CD4-positive, alpha-beta T cell treated with Interleukin-21 for 1 hour (primary cell): ENCODE results near the gene TMEM45B.
"Not testable (repeated sequence)": the region's sequence is repeated elsewhere in the genome, so short reads cannot be mapped to it uniquely, and the experiment has no call there.

Experiments
- DNase-seq: peaks from one replicate; pipeline ENCODE4 v3.0.0-alpha.2; 2020

The TMEM45B gene

DNA sequence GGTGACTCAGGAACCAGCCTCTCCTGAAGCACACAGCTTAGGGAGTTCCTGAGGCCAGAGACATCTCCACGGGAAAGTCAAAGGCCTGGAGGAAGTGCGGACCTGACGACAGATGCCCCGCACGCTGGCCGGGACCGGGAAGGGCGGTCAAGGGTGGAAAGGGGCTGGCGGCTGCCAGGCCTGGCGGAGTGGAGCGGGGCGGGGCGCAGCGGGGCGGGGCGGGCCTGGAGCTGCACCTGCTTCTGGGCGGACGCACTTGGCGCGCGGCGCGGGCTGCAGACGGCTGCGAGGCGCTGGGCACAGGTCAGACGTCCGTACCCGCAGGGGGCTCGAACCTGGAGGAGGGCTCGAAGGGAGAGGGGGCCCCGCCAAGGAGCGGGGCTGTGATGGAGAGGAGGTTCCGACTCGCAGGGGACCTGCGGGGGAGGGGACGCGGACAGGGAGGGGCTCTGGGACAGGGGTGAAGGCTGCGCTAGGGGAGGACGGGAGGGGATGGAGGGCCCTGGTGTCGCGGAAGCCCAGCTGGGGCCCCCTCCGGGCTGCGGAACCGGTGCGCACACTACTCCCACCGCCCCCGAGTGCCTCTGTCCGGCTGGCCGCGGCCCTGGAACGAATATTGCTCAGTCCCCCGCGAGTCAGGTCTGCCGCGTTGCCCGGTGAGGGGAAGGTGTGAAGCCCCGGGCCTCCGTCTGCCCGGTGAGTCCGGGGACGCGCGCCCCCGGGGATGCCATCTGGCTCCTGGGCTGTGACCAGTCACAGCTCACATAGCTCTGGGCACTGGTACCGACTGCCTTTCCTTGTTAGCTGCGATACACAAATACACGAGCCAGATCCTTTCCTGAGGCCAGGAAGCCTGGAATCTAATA is at the start of gene TMEM45B:
TSS of gene TMEM45B (plus strand) at position 253 of the 866 bp plus-strand sequence. CDS start 36,635 bp downstream, outside the sequence.
- DNase-seq, result peak; percentile 18

DNA sequence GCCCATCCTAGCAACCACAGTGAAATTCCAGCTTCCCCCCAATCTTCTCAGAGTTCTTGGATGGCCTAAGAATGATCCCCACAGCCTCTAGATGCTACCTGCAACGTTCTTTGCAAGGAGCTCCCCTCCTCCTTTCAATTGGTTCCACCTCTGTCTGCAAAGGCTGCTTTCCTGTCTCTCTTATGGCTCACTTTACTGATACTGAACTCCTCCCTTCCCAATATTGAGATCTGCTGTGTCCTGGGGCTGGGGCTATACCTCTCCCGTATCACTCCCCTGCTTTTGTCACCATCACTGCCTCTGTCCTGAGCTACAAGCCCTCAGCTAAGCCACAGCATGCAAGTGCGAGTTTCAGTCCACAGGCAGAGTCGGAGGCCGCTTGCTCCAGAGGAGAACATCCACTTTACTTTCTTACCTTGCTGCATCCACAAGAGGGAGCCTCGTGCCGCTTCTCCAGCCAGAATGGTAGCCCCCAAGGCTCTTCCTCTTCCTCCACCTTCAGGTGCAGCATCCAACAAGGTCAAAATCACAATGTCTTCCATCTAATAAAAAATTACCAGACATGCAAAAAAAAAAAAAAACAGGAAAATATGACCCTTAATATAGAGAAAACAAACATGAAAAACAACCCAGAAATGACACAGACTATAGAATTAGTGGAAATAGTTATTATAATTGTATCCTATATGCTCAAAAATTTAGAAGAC is 48.6 kb upstream of the TMEM45B start:
- peak; percentile 15 for DNase-seq

DNA sequence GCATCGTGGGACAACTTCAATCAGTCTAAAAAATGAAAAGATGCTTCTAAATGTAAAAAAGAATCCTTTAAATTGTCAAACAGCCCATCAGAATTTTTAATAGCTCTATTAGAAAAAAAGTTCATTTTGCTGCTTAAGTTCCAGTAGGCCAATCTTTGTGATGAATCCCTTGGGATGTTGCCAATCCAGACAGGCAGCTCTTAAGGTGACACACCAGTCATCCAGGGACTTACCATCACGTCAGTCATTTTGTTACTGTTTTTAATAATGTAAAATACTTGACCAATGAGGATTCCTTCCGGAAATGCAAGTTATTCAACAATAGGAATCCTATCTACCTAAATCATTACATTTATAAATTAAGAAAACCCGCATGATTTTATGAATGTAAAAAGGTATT is 47.8 kb upstream of the TMEM45B start:
- no peak for DNase-seq

DNA sequence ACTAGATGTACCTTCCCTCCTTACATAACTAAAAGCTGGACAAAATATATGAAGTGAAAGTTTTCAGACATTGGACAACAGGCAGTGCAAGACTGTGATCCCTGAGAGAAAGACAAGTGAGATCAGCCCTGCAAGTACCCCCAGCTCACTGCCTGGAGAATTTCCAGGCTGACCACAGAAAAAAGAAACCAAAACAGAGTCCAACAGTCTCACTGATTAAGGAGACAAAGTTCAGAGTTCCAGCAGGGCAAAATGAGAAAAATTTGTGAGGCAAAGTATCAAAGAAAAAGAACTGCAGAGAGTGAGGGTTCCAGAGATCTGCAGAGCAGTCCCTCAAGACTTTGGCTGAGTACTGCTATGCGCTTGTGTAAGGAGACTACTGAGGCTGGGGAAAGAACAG is 47.3 kb upstream of the TMEM45B start:
- DNase-seq, result no peak

DNA sequence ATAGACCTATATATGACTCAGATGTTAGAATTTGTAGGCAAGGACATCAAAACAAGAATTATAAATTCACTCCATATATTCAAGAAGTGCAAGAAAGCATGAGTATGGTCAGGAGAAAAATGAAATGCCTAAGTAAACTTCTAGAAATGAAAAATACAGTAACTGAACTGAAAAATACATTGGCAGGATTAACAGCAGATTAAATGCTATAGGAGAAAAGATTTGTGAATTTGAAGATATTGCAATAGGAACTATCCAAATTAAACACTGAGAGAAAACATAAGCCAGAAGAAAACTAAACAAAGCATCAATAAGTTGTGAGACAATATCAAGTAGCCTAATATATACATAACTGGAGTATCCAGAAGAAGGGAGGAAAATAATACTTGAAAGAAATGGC is 46.6 kb upstream of the TMEM45B start:
- DNase-seq, result no peak

DNA sequence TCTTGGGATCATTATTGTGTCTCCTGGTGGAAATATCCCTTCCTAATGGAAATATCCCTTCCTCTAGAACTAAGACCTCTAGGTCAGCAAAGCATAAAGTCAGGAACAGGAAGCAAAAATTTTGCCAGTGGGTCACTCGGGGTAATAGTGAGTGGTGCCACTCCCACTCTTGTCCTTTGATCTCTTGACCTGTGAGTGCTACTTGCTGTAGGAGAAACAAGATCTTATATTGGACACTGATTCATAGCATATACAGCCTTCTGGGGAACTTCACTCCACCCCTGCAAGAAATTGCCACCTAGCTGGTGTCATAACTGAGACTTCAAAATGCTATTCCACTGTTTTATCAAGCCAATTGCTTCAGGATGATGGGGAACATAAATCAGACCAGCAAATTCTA is 44.7 kb upstream of the TMEM45B start:
- DNase-seq, result no peak

DNA sequence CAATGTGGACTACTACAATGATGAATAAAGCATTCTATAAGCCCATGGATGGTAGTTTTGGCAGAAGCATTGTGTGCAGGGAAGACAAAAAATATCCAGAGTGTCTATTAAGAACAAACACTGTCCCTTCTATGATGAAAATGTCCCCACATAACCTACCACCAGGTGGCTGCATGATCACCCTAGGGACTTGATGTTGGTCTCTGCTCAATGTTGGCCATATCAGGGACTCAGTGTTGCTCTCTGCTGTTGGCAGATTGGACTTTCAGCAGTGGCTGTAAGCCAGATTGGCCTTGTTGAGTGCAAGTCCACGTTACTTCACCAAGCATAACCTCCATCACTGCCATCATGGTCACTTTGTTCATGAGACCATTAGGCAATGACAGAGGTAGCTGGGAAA is 44.2 kb upstream of the TMEM45B start:
- not testable (repeated sequence) for DNase-seq

DNA sequence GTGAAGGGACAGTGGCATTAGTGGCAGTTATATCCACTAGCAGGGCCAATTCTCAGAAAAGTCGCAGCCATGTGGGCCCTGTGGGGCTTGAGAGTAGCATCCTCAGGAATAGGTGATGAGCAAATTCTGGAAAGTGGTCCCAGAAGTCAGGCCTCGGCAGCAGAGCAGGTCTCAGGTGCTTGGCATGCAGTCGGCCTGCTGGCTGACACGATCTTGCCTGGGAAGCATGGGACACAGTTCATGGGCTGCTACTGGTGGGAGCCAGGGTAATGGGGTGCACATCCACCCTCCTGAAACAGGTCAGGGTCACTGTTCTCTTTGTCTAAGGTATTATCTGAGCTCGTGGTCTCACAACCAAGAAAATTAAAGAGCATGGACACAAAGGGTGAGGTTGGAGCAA is 36.8 kb upstream of the TMEM45B start:
- no peak for DNase-seq

DNA sequence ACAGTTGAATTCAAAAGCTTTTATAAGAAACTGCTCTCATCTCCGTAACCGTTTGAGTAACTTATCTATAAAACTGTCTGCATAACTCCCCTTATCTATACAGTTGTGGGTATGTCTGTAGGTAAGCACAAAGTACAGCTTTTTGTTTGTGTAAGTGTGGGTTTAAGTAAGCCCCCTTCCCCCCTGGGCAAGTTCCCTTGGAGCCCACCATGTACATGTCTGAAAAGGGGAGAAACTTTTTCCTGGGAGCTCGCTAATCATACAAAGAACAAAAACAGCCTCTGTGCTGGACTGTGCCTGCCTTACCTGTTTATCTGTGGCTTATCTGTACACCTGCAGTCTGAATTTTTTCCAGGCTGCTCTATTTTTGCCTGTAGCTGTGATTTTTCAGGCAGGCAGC is 36.3 kb upstream of the TMEM45B start:
- DNase-seq, result no peak

DNA sequence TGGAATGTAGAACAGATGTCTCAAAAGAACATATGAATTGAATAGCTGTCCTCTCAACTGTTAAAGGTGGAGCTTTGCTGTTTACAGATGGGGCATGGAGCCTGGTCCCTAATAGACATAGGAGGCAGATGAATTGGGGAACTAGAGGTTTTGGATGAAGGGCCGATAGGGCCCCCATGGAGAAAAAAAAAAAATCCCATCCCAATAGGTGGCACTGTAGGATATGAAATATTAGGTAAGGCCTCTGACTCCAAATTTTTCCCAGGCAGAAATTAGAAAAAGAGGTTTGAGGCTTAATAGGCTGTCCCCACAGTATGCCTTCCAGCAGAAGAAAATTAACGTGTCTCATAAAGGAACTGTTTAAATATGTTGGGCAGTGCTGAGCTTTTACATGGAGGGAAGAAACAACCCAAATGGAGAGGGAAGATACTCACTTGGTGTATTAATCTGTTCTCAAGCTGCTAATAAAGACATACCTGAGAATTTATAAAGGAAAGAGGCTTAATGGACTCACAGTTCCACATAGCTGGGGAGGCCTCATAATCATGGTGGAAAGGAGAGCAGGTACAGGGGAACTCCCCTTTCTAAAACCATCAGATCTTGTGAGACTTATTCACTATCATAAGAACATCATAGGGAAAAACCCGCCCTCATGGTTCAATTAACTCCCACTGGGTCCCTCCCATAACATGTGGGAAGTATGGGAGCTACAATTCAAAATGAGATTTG is 30.1 kb upstream of the TMEM45B start:
- DNase-seq, result no peak

DNA sequence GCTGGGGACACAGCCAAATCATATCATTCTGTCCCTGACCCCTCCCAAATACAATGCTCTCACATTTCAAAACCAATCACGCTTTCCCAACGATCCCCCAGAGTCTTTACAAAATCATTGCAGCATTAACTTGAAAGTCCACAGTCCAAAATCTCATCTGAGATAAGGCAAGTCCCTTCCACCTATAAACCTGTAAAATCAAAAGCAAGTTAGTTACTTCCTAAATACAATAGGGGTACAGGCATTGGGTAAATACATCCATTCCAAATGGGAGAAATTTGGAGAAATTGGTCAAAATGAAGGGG is 29.6 kb upstream of the TMEM45B start:
- not testable (repeated sequence) for DNase-seq

DNA sequence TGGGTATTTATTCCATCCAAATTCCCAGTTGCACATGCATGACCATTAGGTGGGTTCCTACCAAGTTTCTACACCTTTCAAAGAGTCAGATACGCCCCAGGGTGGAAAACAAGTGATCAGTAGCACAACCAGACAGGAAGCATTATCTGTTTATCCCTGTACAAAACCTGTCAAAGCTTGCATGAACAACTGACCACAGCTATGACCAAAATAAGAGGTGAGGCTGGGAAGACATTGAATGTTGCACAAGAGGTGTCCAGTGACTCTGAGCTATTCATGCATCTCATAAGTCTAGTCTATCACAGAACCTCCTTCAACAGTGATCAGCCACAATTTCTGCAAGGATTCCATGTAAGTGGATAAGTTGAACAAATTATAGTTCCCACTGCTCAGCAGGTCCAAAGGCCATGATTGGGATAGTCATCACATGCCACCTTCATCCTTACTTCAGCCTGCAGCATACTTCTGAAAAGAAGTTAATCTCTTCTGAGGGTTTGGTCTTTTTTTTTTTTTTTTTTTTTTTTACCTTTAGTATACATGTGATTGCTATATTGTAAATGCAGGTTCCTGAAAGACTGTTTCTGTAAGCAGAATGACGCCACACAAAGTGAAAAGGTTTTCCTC is 28.0 kb upstream of the TMEM45B start:
- no peak for DNase-seq

DNA sequence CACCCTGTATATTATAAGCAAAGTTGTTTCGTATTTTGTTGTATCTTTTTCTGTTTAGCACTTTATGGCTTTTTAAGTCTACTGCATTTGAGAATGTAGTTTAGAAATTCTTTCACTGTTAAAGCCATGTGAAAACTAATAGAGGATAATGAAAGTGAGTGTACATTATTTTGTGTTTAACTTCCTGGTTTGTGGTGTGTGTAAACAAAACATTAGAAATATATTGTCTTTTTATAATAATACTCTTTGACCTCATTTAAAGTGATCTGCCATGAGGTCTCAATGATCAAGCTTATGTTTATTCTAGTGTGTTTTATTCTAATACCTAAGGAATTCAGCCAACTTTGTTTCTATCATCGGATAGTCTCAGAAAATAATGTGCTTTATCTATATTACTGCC is 27.4 kb upstream of the TMEM45B start:
- DNase-seq, result no peak

DNA sequence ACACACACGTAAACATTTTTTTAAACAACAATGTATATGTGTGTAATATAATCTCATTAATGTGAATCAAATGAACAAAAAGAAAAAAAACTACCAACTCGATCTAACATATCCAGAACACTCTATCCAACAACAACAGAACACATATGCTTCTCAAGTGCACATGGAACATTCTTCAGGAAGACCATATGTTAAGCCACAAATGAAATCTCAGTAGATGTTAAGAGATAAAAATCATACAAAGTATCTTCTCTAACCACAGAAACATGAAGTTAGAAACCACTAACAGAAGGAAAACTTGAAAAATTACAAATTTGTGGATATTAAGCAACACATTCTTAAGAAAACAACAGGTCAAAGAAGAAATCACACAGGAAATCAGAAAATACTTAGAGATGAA is 25.5 kb upstream of the TMEM45B start:
- no peak for DNase-seq

DNA sequence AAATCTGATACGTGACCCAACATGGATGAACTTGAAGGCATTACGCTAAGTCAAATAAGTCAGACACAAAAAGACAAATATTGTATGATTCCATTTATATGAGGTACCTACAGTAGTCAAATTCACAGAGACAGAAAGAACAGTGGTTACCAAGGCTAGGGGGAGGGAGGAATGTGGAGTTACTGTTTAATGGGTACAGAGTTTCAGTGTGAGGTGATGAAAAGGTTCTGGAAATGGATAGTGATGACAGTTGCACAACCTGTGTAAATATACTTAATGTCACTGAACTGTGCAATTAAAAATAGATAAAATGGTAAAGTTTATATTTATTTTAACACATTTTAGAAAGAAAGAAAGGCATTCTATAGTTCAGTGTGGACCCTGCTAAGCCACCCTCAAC is 24.1 kb upstream of the TMEM45B start:
- DNase-seq, result no peak

DNA sequence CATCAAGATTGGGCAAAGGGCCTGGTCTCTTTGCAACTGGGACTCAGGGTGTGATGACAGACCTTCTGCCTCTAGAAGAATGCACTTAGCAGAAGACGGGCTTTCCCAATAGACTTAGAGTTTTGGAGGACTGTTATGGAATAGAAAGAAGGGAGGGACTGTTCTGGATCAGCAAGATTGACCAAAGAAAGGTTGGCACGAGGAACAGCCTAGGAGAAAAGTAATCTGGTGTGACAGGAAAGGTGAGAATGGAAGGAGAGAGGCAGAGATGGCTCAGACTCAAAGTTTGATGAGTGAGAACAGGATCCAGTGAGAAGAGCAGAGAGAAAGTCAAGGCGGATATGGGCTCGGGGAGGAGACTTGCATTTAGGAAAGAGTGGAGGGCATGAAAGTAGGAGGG is 23.0 kb upstream of the TMEM45B start:
- DNase-seq, result no peak

DNA sequence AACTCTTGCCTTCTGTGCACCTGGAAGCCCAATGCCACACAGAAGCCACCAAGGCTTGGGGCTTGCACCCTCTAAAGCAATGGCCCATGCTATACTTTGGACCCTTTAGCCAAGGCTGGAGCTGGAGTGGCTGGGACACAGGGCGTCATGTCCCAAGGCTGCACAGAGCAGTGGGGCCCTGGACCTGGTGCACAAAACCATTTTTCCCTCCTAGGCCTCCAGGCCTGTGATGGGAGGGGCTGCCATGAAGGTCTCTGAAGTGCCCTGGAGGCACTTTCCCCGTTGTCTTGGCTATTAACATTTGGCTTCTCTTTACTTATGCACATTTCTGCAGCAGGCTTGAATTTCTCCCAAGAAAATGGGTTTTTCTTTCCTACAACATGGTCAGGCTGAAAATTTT is 20.6 kb upstream of the TMEM45B start:
- DNase-seq, result no peak

DNA sequence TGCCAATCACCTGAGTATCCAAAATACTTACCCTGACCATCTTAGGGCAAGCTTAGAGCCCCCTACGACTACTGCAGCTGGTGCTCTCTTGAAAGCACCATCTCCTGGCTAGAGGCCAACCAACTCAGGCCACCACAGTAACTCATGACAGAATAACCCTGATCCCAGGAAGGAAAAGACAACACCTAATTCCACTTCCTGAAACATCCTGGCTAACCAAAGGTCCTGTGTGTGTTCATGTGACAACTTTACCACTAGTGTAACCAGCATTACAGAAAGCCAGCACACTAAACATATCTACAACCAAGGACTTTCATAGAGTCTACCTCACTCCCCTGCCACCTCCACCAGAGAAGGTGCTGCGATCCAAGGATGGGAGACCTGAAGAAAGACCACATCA is 17.4 kb upstream of the TMEM45B start:
- DNase-seq, result no peak

DNA sequence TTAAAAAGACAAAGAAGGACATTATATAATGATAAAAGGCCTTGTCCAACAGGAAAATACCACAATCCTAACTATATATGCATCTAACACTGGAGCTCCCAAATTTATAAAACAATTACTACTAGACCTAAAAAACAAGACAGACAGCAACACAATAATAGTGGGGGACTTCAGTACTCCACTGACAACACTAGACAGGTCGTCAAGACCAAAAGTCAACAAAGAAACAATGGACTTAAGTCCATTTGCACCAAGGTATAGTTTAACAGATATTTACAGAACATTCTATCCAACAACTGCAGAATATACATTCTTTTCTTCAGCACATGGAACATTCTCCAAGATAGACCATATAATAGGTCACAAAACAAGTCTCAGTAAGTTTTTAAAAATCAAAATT is 15.5 kb upstream of the TMEM45B start:
- DNase-seq, result not testable (repeated sequence)

DNA sequence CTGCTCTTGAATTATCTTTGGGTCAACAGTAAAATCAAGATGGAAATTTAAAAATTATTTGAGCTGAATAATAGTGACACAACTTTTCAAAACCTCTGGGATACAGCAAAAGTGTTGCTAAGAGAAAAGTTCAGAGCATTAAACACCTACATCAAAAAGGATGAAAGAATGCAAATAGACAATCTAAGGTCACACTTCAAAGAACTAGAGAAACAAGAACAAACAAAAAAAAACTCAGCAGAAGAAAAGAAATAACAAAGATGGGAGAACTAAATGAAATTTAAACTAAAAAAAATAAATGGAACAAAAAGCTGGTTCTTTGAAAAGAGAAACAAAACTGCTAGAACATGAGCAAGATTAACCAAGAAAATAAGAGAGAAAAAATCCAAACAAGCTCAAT is 15.0 kb upstream of the TMEM45B start:
- DNase-seq, result no peak

DNA sequence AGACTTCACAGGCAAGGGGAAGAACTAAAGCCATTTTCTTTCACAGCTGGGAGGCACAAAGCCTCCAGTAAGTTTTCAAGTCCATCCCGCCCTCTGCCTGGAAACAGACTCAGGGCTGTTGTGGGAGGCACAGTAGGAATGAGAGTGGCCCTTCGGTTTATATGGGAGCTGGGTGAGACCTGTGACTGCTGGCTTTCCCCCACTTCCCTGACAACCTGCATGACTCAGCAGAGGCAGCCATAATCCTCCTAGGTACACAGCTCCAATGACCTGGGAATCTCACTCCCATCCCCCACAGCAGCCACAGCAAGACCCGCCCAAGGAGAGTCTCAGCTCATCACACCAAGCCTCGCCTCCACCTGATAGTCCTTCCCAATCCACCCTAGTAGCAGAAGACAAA is 12.1 kb upstream of the TMEM45B start:
- no peak for DNase-seq

DNA sequence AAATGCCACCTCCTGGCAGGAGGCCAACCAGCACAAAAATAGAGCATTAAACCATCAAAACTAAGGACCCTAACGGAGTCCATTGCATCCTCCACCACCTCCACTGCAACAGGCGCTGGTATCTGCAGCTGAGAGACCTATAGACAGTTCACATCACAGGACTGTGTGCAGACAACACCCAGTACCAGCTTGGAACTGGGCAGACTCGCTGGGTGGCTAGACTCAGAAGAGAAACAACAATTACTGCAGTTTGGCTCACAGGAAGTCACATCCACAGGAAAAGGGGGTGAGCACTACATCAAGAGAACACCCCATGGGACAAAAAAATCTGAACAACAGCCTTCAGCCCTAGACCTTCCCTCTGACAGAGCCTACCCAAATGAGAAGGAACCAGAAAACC is 11.6 kb upstream of the TMEM45B start:
- no peak for DNase-seq

DNA sequence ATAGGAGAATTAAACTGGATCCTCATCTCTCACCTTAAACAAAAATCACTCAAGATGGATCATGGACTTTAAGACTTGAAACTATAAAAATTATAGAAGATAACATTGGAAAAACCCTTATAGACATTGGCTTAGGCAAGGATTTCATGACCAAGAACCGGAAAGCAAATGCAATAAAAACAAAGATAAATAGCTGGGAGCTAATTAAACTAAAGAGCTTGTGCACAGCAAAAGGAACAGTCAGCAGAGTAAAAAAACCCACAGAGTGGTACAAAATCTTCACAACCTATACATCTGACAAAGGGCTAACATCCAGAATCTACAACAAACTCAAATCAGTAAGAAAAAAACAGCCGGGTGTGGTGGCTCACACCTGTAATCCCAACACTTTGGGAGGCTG is 7.4 kb upstream of the TMEM45B start:
- not testable (repeated sequence) for DNase-seq
